Stromal cell of bone marrow (primary cell): ENCODE measurements around the gene TMEM260.

ENCODE experiments used
- DNase-seq: peaks from one replicate; pipeline ENCODE4 v3.0.0-alpha.2; 2012; ENCODE audit warnings: low read depth

TMEM260 gene

DNA sequence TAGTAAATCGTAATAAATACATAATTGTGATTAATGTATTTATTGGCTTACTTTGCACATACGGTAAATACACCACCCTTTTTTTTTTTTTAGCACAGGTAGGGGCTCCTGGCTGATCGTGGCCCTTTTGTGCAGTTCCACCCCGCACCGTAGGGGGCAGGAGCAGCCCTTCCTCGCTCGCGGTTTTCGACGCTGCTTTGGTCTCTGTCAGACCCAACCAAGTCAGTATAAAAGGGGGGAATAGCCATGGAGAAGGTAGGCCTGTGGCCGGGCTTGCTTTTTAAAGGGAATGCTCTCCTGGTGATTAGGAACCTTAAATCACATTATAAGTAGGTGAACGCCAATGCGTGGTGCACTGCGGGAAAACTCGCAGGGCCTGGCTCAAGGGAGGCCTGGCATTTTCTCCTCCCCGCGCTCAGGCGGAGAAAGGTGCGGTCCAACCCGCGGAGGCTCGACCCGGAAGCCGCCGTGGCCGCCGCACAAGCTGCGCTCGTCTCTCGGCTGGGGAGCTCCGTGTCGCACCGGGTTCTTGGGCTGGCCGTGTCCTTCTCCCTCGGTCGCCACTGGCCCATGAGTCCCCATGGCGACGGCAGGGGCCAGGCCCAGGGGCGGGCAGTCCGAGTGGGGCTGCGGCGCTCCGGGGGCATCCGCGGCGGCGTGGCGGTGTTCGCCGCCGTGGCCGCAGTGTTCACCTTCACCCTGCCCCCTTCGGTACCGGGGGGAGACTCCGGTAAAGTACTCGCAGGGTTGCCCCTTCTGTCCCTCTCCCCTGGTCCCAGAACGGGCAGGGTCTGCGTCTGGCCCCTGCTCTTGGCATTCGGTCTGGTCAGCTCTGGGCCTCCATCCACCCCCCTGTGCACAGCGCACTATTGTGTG, at the start of gene TMEM260:
Gene TMEM260, plus strand, starts transcription at position 454 of the 876 bp plus-strand sequence. Its CDS starts 117 bp downstream, at position 571.
- DNase-seq: peak; percentile 75

DNA sequence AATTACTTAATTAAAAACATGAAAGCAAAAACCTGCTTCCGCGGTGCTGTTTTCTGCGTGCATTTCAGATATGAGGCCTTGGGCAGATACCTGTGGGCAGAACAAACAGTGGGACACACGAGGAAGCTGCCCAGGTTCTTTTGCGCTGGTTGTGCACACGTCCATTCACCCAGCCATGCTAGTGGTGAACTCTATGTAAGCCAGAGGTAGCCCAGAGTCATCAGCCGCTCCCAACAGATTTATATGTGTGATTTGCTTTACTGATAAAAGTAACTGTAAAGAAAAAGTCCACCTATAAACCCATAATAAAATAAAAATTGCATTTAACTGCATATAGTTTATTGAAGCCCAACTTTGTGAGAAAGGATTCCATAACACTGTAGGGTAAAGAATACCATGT, 47.1 kb upstream of the TMEM260 start:
- DNase-seq: no peak

DNA sequence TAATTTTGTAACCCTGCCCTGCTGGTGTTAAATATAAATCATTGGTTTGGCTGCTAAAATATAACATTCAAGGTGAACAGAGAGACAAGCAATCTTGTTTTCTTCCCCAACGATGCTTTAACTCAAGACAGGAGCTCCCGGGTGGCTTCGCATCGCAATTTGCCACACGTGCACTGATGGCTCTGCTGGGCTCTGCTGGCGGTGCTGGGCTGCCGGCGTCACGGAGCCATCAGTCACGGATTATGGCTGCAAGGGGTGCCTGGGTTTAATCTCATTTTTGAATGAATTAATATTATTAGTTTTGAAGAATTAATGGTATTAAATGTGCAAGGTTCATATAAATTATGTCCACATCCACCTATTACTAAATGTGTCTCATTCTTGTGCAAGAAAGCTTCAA, 44.9 kb upstream of the TMEM260 start:
- no peak for DNase-seq

GRCh38 chr14:56539862-56540261, 39.7 kb upstream of the TMEM260 start:
- no peak for DNase-seq

GRCh38 chr14:56543436-56543835, 36.2 kb upstream of the TMEM260 start:
- no peak for DNase-seq

- no peak for DNase-seq
Observed at GRCh38 chr14:56549721-56550120, 29.9 kb upstream of the TMEM260 start.

DNA sequence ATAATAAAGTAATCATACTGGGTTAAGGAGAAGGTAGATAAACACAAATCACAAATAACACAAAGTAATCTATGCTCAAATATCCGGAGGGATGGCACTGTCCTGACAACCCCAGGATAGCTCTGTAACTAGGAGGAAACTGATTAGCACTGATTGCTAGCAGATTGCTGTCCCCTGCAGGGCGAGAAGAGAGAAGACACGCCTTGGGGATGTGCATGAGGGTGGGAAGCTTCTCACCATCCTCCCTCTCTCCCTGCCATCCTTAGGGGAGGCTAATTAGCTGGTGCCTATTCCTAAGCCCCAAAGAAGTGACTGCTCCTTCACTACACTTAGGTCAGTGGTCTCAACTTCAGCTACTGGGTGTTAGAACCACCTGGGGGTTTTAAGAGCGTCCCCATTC, 27.0 kb upstream of the TMEM260 start:
- no peak for DNase-seq

GRCh38 chr14:56554301-56554700, 25.3 kb upstream of the TMEM260 start:
- no peak for DNase-seq

GRCh38 chr14:56555921-56556570, 23.6 kb upstream of the TMEM260 start:
- no peak for DNase-seq

- DNase-seq: no peak
Observed at GRCh38 chr14:56559182-56559581, 20.4 kb upstream of the TMEM260 start.

DNA sequence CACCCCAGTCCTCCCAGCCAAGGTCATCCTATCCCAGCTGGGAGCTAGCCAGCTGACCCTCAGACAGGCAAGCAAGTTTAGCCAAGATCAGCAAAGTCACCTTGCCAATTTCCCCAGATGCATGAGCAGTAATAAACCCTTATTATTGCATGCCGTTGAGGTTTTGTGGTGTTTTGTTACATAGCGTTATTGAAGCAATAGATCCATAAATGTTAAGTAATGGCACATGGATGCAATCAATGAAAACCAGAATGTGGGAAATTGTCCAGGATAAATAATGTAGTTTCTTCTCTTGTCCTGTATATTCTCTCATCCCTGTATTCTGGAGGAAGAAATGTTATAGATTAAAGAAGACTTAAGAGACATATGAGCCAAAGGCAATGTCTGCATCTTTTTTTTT, 18.0 kb upstream of the TMEM260 start:
- DNase-seq: peak; percentile 36

DNA sequence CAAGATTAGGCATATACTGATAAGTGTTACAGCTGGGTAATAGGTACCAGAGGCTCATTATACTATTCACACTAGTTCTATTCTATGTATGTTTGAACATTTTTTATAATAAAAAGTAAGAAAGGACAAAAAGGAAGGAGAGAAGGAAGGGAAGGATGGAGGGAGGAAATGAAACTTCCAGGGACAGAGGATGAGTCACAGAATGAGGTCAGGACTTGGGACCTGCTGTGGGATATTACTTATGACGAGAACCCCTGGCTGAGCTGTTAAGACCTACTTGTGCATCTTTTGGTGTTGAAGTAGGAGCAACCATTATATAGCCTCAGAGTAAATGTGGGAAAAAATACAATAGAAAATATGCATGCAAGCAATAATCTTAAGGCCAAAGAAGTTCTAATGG, 16.7 kb upstream of the TMEM260 start:
- no peak for DNase-seq

- peak; percentile 14 for DNase-seq
Observed at GRCh38 chr14:56569174-56569573, 10.4 kb upstream of the TMEM260 start.

DNA sequence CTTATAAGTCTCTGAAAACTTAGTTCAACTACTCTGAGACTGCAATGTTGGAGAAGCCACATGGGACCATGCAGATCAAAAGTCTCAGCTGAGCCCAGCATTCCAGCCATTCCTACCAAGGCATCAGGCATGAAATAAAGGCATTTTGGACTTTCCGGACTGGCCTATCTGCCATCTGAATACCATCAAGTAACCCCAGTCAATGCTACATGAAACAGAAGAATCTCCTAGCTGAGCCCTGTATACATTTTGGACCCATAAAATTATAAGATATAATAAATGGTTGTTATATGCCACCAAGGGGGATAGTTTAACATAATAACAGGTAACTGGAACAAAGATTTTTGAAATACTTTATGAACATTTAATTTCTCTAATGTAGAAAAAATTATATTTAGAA, 9.3 kb upstream of the TMEM260 start:
- no peak for DNase-seq

- DNase-seq: no peak
Observed at GRCh38 chr14:56580221-56580711, 668 bp downstream of the TMEM260 start.

- DNase-seq: no peak
Observed at GRCh38 chr14:56581041-56581727, 1.6 kb downstream of the TMEM260 start.

DNA sequence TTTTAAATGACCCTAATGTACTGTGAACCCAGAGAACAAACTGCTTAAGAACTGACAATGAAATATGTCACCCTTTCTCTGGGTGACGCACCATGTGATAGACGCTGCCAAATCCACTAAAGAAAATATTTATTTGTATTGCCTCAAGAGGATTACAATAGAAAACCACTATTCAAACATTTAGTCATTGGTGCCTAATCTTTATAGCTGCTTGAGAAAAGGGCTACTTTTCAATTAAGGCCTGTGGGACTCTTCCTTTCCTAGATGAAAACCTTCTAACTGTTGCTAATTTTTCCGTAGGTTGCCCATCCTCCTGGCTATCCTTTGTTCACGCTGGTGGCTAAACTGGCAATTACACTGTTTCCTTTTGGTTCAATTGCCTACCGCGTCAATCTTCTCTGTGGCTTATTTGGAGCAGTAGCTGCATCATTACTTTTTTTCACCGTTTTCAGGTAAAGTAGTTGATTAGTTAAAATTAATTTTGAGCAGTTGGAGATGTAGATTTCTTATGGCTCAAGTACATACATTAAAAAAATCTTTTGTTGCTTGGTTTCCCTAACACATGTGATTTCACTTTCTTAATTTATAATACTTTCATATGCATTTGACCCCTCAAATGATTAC, 6.0 kb downstream of the TMEM260 start:
- peak; percentile 36 for DNase-seq

DNA sequence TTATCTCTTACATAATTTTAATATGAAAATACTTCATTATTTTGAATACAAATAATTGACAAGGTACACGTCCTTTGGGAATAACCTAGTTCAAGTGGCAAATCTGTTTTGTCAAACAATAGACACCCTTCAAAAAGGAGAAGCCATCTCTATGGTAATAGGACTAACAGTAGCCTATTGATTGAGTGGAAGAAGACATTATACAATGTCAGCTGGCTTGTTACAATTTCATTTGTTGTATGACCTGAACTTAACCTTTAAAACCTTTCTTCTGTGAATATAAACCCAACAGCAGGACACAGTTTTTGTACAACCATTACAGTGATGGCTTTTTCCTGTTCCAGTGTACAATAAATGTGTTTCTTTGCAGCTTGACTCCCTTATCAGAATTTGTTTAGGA, 8.1 kb downstream of the TMEM260 start:
- DNase-seq: no peak

GRCh38 chr14:56590535-56590960, 10.9 kb downstream of the TMEM260 start:
- no peak for DNase-seq

DNA sequence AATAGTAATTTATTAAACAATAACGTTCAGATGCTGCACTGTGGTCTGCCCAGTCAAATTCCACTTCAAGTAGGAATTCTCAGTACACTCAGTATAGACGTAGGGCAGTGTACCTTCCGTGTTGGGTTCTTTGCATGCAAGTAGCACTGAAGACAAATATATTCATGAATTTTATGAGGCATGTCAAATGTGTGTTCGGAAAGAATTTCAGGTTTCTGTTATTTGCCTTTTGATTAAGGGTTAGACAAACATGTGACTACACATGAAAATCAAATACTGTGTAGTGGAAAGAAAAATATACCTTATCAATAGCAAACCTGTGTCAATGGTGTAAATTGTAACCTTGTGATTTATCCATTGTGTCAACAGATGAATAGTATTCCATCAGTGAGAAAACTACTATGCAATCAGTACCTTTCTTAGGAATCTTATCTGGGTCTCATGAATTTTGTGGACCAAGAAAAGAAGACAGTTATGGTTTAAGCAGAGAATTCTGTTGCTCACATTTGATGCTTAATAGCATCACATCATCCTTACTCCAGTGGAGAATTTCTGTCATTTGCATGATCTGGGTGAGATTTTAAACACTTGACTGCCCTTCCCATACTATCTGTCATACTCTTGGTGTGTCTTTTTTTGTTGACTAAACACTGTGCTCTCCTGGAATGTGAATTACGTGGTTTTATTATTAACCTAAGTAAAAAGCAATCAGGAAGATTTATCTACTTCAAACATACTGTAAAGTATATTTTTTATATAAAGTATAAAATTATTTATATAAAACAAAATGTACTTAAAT, 13.3 kb downstream of the TMEM260 start:
- no peak for DNase-seq

DNA sequence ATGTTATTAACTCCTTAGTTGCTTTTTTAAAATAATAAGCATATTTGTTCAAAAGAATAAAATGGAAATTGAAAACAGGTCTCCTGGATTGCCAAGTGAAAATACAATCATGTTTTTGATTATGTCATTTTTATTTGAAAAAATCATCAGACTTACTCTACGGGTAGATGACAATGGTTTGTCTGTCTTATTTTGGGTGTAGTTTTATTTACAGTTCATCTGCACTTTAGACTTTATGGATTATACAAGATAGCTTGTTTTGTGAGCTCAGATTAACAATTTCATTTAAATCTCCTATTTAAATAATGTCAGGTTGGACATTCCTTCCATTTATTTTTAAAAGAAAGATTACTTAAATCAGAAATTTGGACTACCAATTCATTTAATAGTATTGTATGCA, 14.8 kb downstream of the TMEM260 start:
- DNase-seq: no peak
